ENCODE results near the gene TBX5. TPM values are rescaled to one million over a fixed set of nuclear protein-coding genes. Genes with fewer than 3 reads are reported as not detected.

Gene TBX5
- total RNA-seq: not detected in 2 replicates

DNA sequence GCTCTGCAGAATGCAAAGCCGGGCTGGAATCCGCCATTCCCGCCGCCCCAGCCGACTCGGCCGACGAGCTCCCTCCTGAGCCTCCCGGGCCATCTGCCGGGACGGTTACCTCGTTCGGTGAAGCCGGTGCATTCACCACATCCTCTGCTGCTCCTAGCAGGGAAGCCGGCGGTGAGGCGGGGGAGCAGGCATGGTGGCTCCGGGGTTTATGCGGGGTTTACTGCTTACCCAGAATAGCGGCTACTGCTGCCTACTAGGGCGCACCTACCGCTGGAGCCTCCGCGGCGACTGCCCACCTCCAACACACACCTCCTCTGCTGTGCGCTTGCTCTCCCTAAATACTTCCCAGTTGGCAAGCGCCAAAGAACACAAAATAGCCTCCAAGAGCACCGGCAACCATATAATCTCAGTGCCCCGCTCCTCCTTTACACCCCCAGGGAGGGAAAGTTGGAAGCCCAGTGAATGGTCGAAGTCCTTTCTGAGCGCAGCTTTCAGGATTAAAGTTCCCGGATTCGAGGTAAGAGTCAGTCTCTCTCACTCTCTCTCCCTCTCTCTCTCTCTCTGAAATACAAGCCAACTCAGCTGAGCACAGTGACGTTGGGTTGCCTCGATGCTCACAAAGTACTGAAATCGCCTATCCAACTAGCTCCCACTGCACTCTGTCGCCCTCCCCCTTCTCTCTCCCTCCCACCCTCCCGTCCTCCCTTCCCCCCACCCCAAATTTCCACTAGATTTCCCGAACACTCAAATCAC lies at the start of gene TBX5:
TSS of gene TBX5 (minus strand) at position 626 of the 753 bp plus-strand sequence. CDS start 2,246 bp downstream, outside the sequence.

Data from mesangial cell (primary cell).